ENCODE data around the gene NPAS2.
A peak's percentile ranks its signal among the peaks of the same experiment; 100 is the strongest.

Gene NPAS2

GRCh38 chr2:100799686-100800085 lies 20.3 kb upstream of the NPAS2 start:
- no peak for DNase-seq

GRCh38 chr2:100800915-100801314 lies 19.0 kb upstream of the NPAS2 start:
- DNase-seq: no peak

- no peak for DNase-seq
Observed at GRCh38 chr2:100801402-100801801, 18.5 kb upstream of the NPAS2 start.

- no peak for DNase-seq
Observed at GRCh38 chr2:100802066-100802465, 17.9 kb upstream of the NPAS2 start.

- DNase-seq: no peak
Observed at GRCh38 chr2:100803334-100803733, 16.6 kb upstream of the NPAS2 start.

GRCh38 chr2:100806550-100806949 lies 13.4 kb upstream of the NPAS2 start:
- DNase-seq: no peak

- no peak for DNase-seq
Observed at GRCh38 chr2:100807707-100808106, 12.2 kb upstream of the NPAS2 start.

GRCh38 chr2:100808582-100808981 lies 11.4 kb upstream of the NPAS2 start:
- no peak for DNase-seq

GRCh38 chr2:100809506-100809905 lies 10.4 kb upstream of the NPAS2 start:
- no peak for DNase-seq

GRCh38 chr2:100810603-100811145 lies 9.3 kb upstream of the NPAS2 start:
- DNase-seq: no peak

GRCh38 chr2:100812116-100812515 lies 7.8 kb upstream of the NPAS2 start:
- DNase-seq: no peak

- DNase-seq: no peak
Observed at GRCh38 chr2:100812573-100812972, 7.4 kb upstream of the NPAS2 start.

- DNase-seq: no peak
Observed at GRCh38 chr2:100813527-100813926, 6.4 kb upstream of the NPAS2 start.

- no peak for DNase-seq
Observed at GRCh38 chr2:100814043-100814442, 5.9 kb upstream of the NPAS2 start.

GRCh38 chr2:100814453-100814852 lies 5.5 kb upstream of the NPAS2 start:
- no peak for DNase-seq

- DNase-seq: no peak
Observed at GRCh38 chr2:100817388-100817985, 2.5 kb upstream of the NPAS2 start.

- no peak for DNase-seq
Observed at GRCh38 chr2:100818003-100818605, 1.8 kb upstream of the NPAS2 start.

GRCh38 chr2:100818606-100819369 lies 1.2 kb upstream of the NPAS2 start:
- DNase-seq: peak; percentile 56 to 70

- no peak for DNase-seq
Observed at GRCh38 chr2:100820273-100820522, 259 bp downstream of the NPAS2 start.

GRCh38 chr2:100820523-100821254 lies 750 bp downstream of the NPAS2 start:
- DNase-seq: no peak

GRCh38 chr2:100821255-100821910 lies 1.4 kb downstream of the NPAS2 start:
- DNase-seq: peak in 1 of 2 experiments; percentile 46

GRCh38 chr2:100821911-100822265 lies 1.9 kb downstream of the NPAS2 start:
- no peak for DNase-seq

- peak in 1 of 2 experiments; percentile 15 for DNase-seq
Observed at GRCh38 chr2:100822587-100823248, 2.8 kb downstream of the NPAS2 start.

All from SW 1271 (cell line).